HepG2 (cell line): ENCODE results near the gene SNF8. TPM values are rescaled to one million over a fixed set of nuclear protein-coding genes. Genes with fewer than 3 reads are reported as not detected.

ENCODE experiments used
- GFI1 ChIP-seq: sonication (generic); formaldehyde crosslinking; IDR thresholded peaks from 2 replicates; pipeline ENCODE4 v1.5.0; 2020; ENCODE audit warnings: missing genetic modification reagents, mild to moderate bottlenecking, borderline replicate concordance
- GTF3A ChIP-seq: sonication (generic); formaldehyde crosslinking; conservative IDR thresholded peaks from 2 replicates; pipeline ENCODE4 v1.4.0; 2020; ENCODE audit warnings: mild to moderate bottlenecking, missing genetic modification reagents
- JUND ChIP-seq: sonication (generic); formaldehyde crosslinking; IDR thresholded peaks from 2 replicates; pipeline ENCODE4 v1.8.0; 2022; ENCODE audit warnings: mild to moderate bottlenecking, missing genetic modification reagents
- KLF15 ChIP-seq: sonication (generic); formaldehyde crosslinking; IDR thresholded peaks from 2 replicates; pipeline ENCODE4 v1.8.1; 2023; ENCODE audit warnings: borderline replicate concordance, mild to moderate bottlenecking, inconsistent platforms, missing genetic modification reagents, mixed read lengths
- NAIF1 ChIP-seq: sonication (generic); formaldehyde crosslinking; IDR thresholded peaks from 2 replicates; pipeline ENCODE4 v1.5.0; 2020; ENCODE audit warnings: mild to moderate bottlenecking, missing genetic modification reagents, borderline replicate concordance
- NRL ChIP-seq: sonication (generic); formaldehyde crosslinking; IDR thresholded peaks from 2 replicates; pipeline ENCODE4 v1.5.0; 2020; ENCODE audit warnings: missing genetic modification reagents, mild to moderate bottlenecking, moderate library complexity, borderline replicate concordance
- RFX1 ChIP-seq: fragments of 450-650 bp; IDR thresholded peaks from 2 replicates; pipeline ENCODE4 v1.6.1; 2017
- ZFP41 ChIP-seq: sonication (generic); formaldehyde crosslinking; IDR thresholded peaks from 2 replicates; pipeline ENCODE4 v1.4.0; 2020; ENCODE audit warnings: mild to moderate bottlenecking, missing genetic modification reagents, borderline replicate concordance
- ZNF280B ChIP-seq: sonication (generic); formaldehyde crosslinking; IDR thresholded peaks from 2 replicates; pipeline ENCODE4 v1.5.0; 2020; ENCODE audit warnings: missing genetic modification reagents, mild to moderate bottlenecking, borderline replicate concordance
- ZNF354B ChIP-seq: sonication (generic); formaldehyde crosslinking; IDR thresholded peaks from 2 replicates; pipeline ENCODE4 v1.8.0; 2022; ENCODE audit warnings: mild to moderate bottlenecking, missing genetic modification reagents
- ZNF780A ChIP-seq: sonication (generic); formaldehyde crosslinking; IDR thresholded peaks from 2 replicates; pipeline ENCODE4 v1.8.0; 2022; ENCODE audit warnings: mild to moderate bottlenecking, missing genetic modification reagents, moderate library complexity
- polyA plus RNA-seq, 8 experiments: library from polyadenylated mRNA; depleted of rRNA in 3 of 8; stranded (reverse) in 7 of 8; unstranded in 1 of 8; fragments of >200 nt; fragmentation: Illumina TruSeq in 4 of 8; extraction: Trizol in 4 of 8; gene quantifications; 2 replicates each; pipeline versions ENCODE4 v1.2.1 to v1.2.3, GENCODE V29; 2011 to 2016; ENCODE audit warnings: low read depth in 4 of 8, missing spikeins in 1 of 8, mixed read lengths in 1 of 8; ENCODE audit not compliant: insufficient read depth in 1 of 8
- total RNA-seq, 5 experiments: library from RNA; depleted of rRNA; stranded (reverse); fragments of >200 nt; fragmentation: Illumina TruSeq; extraction: Trizol; gene quantifications; 2 replicates each; pipeline ENCODE4 v1.2.3, GENCODE V29; 2016; ENCODE audit warnings: low read depth in 1 of 5
- TF ChIP-seq, protein P1 (sequence below): sonication (generic); formaldehyde crosslinking; IDR thresholded peaks from 2 replicates; pipeline ENCODE4 v1.9.0; 2021; ENCODE audit warnings: missing genetic modification reagents, borderline replicate concordance
- TF ChIP-seq, protein P2 (sequence below), 2 experiments: sonication (generic) in 1 of 2; formaldehyde crosslinking in 1 of 2; IDR thresholded peaks; 2 replicates each; pipeline versions ENCODE4 v1.6.1 to v1.9.0; 2014 to 2022; ENCODE audit warnings: antibody characterized with exemption in 1 of 2, borderline replicate concordance in 1 of 2, inconsistent platforms in 1 of 2, low read depth in 1 of 2, missing genetic modification reagents in 1 of 2
- TF ChIP-seq, protein P3 (sequence below): sonication (generic); formaldehyde crosslinking; IDR thresholded peaks from 2 replicates; pipeline ENCODE4 v1.4.0; 2020; ENCODE audit warnings: mild to moderate bottlenecking, missing genetic modification reagents
- TF ChIP-seq, protein P4 (sequence below): sonication (generic); formaldehyde crosslinking; IDR thresholded peaks from 2 replicates; pipeline ENCODE4 v1.5.0; 2020; ENCODE audit warnings: missing genetic modification reagents

Gene SNF8
- total and polyA plus RNA-seq, 2 of the 13 experiments (the other 11 are each of a cell fraction or from before 2014, with no cell fraction given) = 114 to 153 TPM

GRCh38 chr17:48908047-48908843 is 36.4 kb downstream of the SNF8 start, which contains the start of gene UBE2Z (continued):
- TF ChIP-seq, protein P1, sequence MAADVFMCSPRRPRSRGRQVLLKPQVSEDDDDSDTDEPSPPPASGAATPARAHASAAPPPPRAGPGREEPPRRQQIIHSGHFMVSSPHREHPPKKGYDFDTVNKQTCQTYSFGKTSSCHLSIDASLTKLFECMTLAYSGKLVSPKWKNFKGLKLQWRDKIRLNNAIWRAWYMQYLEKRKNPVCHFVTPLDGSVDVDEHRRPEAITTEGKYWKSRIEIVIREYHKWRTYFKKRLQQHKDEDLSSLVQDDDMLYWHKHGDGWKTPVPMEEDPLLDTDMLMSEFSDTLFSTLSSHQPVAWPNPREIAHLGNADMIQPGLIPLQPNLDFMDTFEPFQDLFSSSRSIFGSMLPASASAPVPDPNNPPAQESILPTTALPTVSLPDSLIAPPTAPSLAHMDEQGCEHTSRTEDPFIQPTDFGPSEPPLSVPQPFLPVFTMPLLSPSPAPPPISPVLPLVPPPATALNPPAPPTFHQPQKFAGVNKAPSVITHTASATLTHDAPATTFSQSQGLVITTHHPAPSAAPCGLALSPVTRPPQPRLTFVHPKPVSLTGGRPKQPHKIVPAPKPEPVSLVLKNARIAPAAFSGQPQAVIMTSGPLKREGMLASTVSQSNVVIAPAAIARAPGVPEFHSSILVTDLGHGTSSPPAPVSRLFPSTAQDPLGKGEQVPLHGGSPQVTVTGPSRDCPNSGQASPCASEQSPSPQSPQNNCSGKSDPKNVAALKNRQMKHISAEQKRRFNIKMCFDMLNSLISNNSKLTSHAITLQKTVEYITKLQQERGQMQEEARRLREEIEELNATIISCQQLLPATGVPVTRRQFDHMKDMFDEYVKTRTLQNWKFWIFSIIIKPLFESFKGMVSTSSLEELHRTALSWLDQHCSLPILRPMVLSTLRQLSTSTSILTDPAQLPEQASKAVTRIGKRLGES (CRISPR knock-in tag) = peak; percentile 51; the same call in 1 of the 2 replicates
- TF ChIP-seq, protein P2, sequence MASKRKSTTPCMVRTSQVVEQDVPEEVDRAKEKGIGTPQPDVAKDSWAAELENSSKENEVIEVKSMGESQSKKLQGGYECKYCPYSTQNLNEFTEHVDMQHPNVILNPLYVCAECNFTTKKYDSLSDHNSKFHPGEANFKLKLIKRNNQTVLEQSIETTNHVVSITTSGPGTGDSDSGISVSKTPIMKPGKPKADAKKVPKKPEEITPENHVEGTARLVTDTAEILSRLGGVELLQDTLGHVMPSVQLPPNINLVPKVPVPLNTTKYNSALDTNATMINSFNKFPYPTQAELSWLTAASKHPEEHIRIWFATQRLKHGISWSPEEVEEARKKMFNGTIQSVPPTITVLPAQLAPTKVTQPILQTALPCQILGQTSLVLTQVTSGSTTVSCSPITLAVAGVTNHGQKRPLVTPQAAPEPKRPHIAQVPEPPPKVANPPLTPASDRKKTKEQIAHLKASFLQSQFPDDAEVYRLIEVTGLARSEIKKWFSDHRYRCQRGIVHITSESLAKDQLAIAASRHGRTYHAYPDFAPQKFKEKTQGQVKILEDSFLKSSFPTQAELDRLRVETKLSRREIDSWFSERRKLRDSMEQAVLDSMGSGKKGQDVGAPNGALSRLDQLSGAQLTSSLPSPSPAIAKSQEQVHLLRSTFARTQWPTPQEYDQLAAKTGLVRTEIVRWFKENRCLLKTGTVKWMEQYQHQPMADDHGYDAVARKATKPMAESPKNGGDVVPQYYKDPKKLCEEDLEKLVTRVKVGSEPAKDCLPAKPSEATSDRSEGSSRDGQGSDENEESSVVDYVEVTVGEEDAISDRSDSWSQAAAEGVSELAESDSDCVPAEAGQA (IDR thresholded peaks at IDR 0.05; ENCODE audit: low read depth) = no peak
- TF ChIP-seq, protein P2 (CRISPR knock-in tag; IDR thresholded peaks at IDR 0.05; ENCODE audit: borderline replicate concordance) = peak; percentile 45; the same call in 1 of the 2 replicates
- TF ChIP-seq ZNF280B (CRISPR knock-in tag) (peak; percentile 83; the same call in 1 of the 2 replicates), ZNF780A (CRISPR knock-in tag) (no peak; the same call in 1 of the 2 replicates), NAIF1 (CRISPR knock-in tag) (peak; percentile 89; the same call in 1 of the 2 replicates), RFX1 (peak; percentile 19; the same call in 1 of the 2 replicates), ZFP41 (no peak; the same call in 1 of the 2 replicates), GFI1 (CRISPR knock-in tag) (peak; percentile 83), GTF3A (peak; percentile 34; the same call in 1 of the 2 replicates), NRL (CRISPR knock-in tag) (peak; percentile 90; the same call in 1 of the 2 replicates), ZNF354B (CRISPR knock-in tag) (no peak), JUND (CRISPR knock-in tag) (no peak), KLF15 (0 out of 2 replicates have a peak, but pooled peaks have one; percentile 27)
- TF ChIP-seq, protein P3, sequence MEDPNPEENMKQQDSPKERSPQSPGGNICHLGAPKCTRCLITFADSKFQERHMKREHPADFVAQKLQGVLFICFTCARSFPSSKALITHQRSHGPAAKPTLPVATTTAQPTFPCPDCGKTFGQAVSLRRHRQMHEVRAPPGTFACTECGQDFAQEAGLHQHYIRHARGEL = peak; percentile 84; the same call in 1 of the 2 replicates
- TF ChIP-seq, protein P4, sequence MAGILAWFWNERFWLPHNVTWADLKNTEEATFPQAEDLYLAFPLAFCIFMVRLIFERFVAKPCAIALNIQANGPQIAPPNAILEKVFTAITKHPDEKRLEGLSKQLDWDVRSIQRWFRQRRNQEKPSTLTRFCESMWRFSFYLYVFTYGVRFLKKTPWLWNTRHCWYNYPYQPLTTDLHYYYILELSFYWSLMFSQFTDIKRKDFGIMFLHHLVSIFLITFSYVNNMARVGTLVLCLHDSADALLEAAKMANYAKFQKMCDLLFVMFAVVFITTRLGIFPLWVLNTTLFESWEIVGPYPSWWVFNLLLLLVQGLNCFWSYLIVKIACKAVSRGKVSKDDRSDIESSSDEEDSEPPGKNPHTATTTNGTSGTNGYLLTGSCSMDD (CRISPR knock-in tag) = no peak
